GM12878 (cell line): Measurements from ENCODE around the gene SLCO3A1. TPM values are rescaled to one million over a fixed set of nuclear protein-coding genes. Genes with fewer than 3 reads are reported as not detected.

Experiments used
- ATAC-seq: fragments of 200-7000 bp; cut with Tn5 transposase; 3 replicates; pipeline ENCODE4 v1.9.1; 2020; ENCODE audit warnings: mild to moderate bottlenecking, moderate library complexity
- BruUV-seq: library from RNA; stranded (reverse); fragments of 400-500 nt; replicated peaks from 2 replicates; lab custom pipeline; 2021; lab: Mats Ljungman, UMichigan
- CTCF ChIA-PET: fragments of 300-600 bp; sonication (Branson Sonifier 250); formaldehyde crosslinking; extraction: SDS; loops from one replicate; lab custom pipeline; 2021; ENCODE audit warnings: inconsistent platforms; lab: Yijun Ruan, JAX
- POLR2A ChIA-PET: fragments of 350-600 bp; formaldehyde crosslinking; extraction: SDS; loops from one replicate; lab custom pipeline; 2021; ENCODE audit warnings: inconsistent platforms; lab: Charles Lee
- RAD21 ChIA-PET: fragments of 300-600 bp; sonication (Branson Sonifier 250); formaldehyde crosslinking; loops from one replicate; lab custom pipeline; 2023; ENCODE audit warnings: antibody characterized with exemption; ENCODE audit not compliant: unreplicated experiment; lab: Charles Lee
- SMC1A ChIA-PET: fragments of 300-600 bp; sonication (Branson Sonifier 250); formaldehyde crosslinking; loops from one replicate; lab custom pipeline; 2023; ENCODE audit not compliant: unreplicated experiment, uncharacterized antibody; lab: Charles Lee
- DNase-seq: peaks from one replicate; pipeline ENCODE4 v3.0.0-alpha.2; 2011; ENCODE audit warnings: low read depth, low spot score
- FAIRE-seq: peaks from 3 replicates; lab custom pipeline; 2011; peaks lifted over from hg19 to GRCh38; lab: Jason Lieb, UNC
- H2AFZ ChIP-seq: 2 replicates; pipeline ENCODE4 v1.6.0; 2011; ENCODE audit warnings: low read depth, low read length, control low read depth; ENCODE audit not compliant: control insufficient read depth
- H3K27ac ChIP-seq: 2 replicates; pipeline ENCODE4 v1.5.1; 2011; ENCODE audit warnings: control low read depth; ENCODE audit not compliant: control insufficient read depth, insufficient read depth
- H3K27me3 ChIP-seq, 2 experiments: replicated peaks in 1 of 2; 2 replicates each; pipeline versions ENCODE4 v1.6.0 to v1.6.1; 2011; ENCODE audit warnings: low read length in 1 of 2; ENCODE audit not compliant: control insufficient read depth in 2 of 2, insufficient read depth in 2 of 2
- H3K36me3 ChIP-seq, 2 experiments: 2 replicates each; pipeline ENCODE4 v1.5.1; 2011; ENCODE audit warnings: low read length in 1 of 2; ENCODE audit not compliant: control insufficient read depth in 2 of 2, insufficient read depth in 2 of 2
- H3K4me1 ChIP-seq: 2 replicates; pipeline ENCODE4 v1.6.1; 2011; ENCODE audit warnings: mild to moderate bottlenecking, low read length, moderate library complexity, mixed read lengths; ENCODE audit not compliant: control insufficient read depth, insufficient read depth
- H3K4me2 ChIP-seq: 2 replicates; pipeline ENCODE4 v1.6.0; 2011; ENCODE audit warnings: control low read depth; ENCODE audit not compliant: control insufficient read depth, insufficient read depth
- H3K4me3 ChIP-seq: fragments of 200-600 bp; sonication (generic); 2 replicates; pipeline ENCODE4 v1.5.1; 2016
- H3K79me2 ChIP-seq: 2 replicates; pipeline ENCODE4 v1.6.0; 2011; ENCODE audit warnings: low read length; ENCODE audit not compliant: control insufficient read depth, insufficient read depth
- H3K9ac ChIP-seq: 2 replicates; pipeline ENCODE4 v1.8.0; 2011; ENCODE audit warnings: low read length, control low read depth, mixed read lengths; ENCODE audit not compliant: control insufficient read depth, insufficient read depth
- H3K9me3 ChIP-seq: replicated peaks from 3 replicates; pipeline ENCODE4 v1.5.1; 2011; ENCODE audit warnings: mild to moderate bottlenecking, low read length; ENCODE audit not compliant: control insufficient read depth, insufficient read depth
- H4K20me1 ChIP-seq: 2 replicates; pipeline ENCODE4 v1.6.0; 2011; ENCODE audit not compliant: control insufficient read depth, insufficient read depth
- ATF2 ChIP-seq: IDR thresholded peaks from 2 replicates; pipeline ENCODE4 v1.6.1; 2012; ENCODE audit warnings: low read length, inconsistent platforms
- EGR1 ChIP-seq, 2 experiments: IDR thresholded peaks; 1 replicate in 1 of 2; 2 replicates in 1 of 2; pipeline ENCODE4 v1.6.1; 2011 to 2012; ENCODE audit warnings: low read depth in 2 of 2, low read length in 2 of 2, borderline replicate concordance in 1 of 2, mild to moderate bottlenecking in 1 of 2, moderate library complexity in 1 of 2
- HSF1 ChIP-seq: fragments of 150-350 bp; IDR thresholded peaks from 2 replicates; pipeline ENCODE4 v1.6.1; 2014; ENCODE audit warnings: mild to moderate bottlenecking, low read depth, low read length
- KAT2A ChIP-seq: conservative IDR thresholded peaks from 2 replicates; pipeline ENCODE4 v1.6.1; 2011; ENCODE audit warnings: low read depth, low read length; ENCODE audit not compliant: control insufficient read depth
- MXI1 ChIP-seq: fragments of 150-350 bp; IDR thresholded peaks from 2 replicates; pipeline ENCODE4 v1.6.1; 2011; ENCODE audit warnings: low read depth, mild to moderate bottlenecking, inconsistent platforms, low read length, improper control_type of control experiment
- MYB ChIP-seq: fragments of 150-350 bp; IDR thresholded peaks from 2 replicates; pipeline ENCODE4 v1.6.1; 2014; ENCODE audit warnings: mild to moderate bottlenecking, low read depth, low read length, borderline replicate concordance
- NR2C2 ChIP-seq: IDR thresholded peaks from 2 replicates; pipeline ENCODE4 v1.6.1; 2011; ENCODE audit warnings: borderline replicate concordance, low read depth; ENCODE audit not compliant: control insufficient read depth, insufficient read length
- SIN3A ChIP-seq: IDR thresholded peaks from 2 replicates; pipeline ENCODE4 v1.6.1; 2012; ENCODE audit warnings: low read depth, low read length, improper control_type of control experiment
- SMARCA5 ChIP-seq: fragments of 450-650 bp; IDR thresholded peaks from 2 replicates; pipeline ENCODE4 v1.6.1; 2017; ENCODE audit warnings: mild to moderate bottlenecking
- SMC3 ChIP-seq: IDR thresholded peaks from 2 replicates; pipeline ENCODE4 v1.6.1; 2011; ENCODE audit warnings: low read length, improper control_type of control experiment, borderline replicate concordance
- STAT3 ChIP-seq: IDR thresholded peaks from 2 replicates; pipeline ENCODE4 v1.6.1; 2011; ENCODE audit warnings: low read depth, low read length, improper control_type of control experiment
- TBL1XR1 ChIP-seq: IDR thresholded peaks from 2 replicates; pipeline ENCODE4 v1.6.1; 2012; ENCODE audit warnings: low read depth, low read length, improper control_type of control experiment
- USF1 ChIP-seq: IDR thresholded peaks from 2 replicates; pipeline ENCODE4 v1.6.1; 2011; ENCODE audit warnings: borderline replicate concordance, low read depth, mild to moderate bottlenecking, moderate library complexity, mixed read lengths, low read length; ENCODE audit not compliant: insufficient read depth; ENCODE audit errors: extremely low read length
- ZNF274 ChIP-seq: IDR thresholded peaks from one replicate; pipeline ENCODE4 v1.8.0; 2011; ENCODE audit not compliant: insufficient read length, insufficient read depth
- ZZZ3 ChIP-seq: IDR thresholded peaks from 2 replicates; pipeline ENCODE4 v1.6.1; 2011; ENCODE audit warnings: low read depth; ENCODE audit not compliant: control insufficient read depth, insufficient read length
- WGBS: methylation state at CpG from one replicate; pipeline ENCODE4 v1.1.6; 2016; ENCODE audit warnings: low lambda C conversion rate; ENCODE audit not compliant: insufficient replicate concordance, insufficient coverage; ENCODE audit errors: missing lambda C conversion rate; 5-methylcytosine and 5-hydroxymethylcytosine counted together
- in situ Hi-C: fragments of 300-500 bp; cut with MboI; formaldehyde crosslinking; loops from 9 replicates; pipeline ENCODE4 v1.14.3; 2018; ENCODE audit warnings: mixed read lengths
- intact Hi-C: fragments of 100-400 bp; cut with micrococcal nuclease; formaldehyde crosslinking; loops from one replicate; pipeline ENCODE4 v1.14.2; 2022; ENCODE audit not compliant: unreplicated experiment
- polyA plus RNA-seq, 11 experiments: library from polyadenylated mRNA; depleted of rRNA in 4 of 11; unstranded in 6 of 11; stranded (reverse) in 5 of 11; fragments of >200 nt; fragmentation: Nextera tagmentation in 4 of 11; fragmentation: Illumina TruSeq in 1 of 11; extraction: Ambion mirVana in 4 of 11; extraction: Trizol in 1 of 11; gene quantifications; 1 replicate in 1 of 11; 2 replicates in 10 of 11; pipeline versions ENCODE4 v1.2.1 to v1.2.3, GENCODE V29; 2011 to 2016; ENCODE audit warnings: inconsistent platforms in 2 of 11, missing spikeins in 2 of 11, low read depth in 1 of 11
- total RNA-seq, 4 experiments: library from RNA; depleted of rRNA in 3 of 4; stranded (reverse); fragments of >200 nt in 3 of 4; fragmentation: Illumina TruSeq in 1 of 4; extraction: Trizol in 1 of 4; gene quantifications; 2 replicates each; pipeline versions ENCODE4 v1.2.1 to v1.2.3, GENCODE V29; 2013 to 2021

The SLCO3A1 gene
- total and polyA plus RNA-seq, 10 of the 15 experiments (the other 5 are each of a cell fraction or from before 2014, with no cell fraction given), result 0.05 to 5.9 (median 0.31) TPM

GRCh38 chr15:92092289-92093105, 239.0 kb downstream of the SLCO3A1 start:
- peaks cover 5% of the 10 kb centered on the region for H3K4me1 ChIP-seq
- no peak overlapping the region for H3K4me2 ChIP-seq
- ATAC-seq (no peak), FAIRE-seq (no peak), DNase-seq (no peak)
- peaks cover 2% of the 10 kb centered on the region; the same call in 1 of the 3 replicates for H3K9me3 ChIP-seq
- no TSS peak for BruUV-seq
- no peak overlapping the region for H2AFZ ChIP-seq
- POLR2A ChIA-PET, result no interaction called here
- WGBS, result 40% methylated on average over 10 of the region's 10 CpGs
- H3K36me3 ChIP-seq, result no peaks in the 10 kb centered on the region
- SMC1A ChIA-PET, result interaction anchor here (0.8 to 1.4 kb wide), 2 partner anchors 13 to 132 kb away, joined by 3 to 4 read pairs; no protein-coding TSS in a partner anchor
- in situ Hi-C loops, result no loop called here
- H3K4me3 ChIP-seq, result no peak overlapping the region
- no peaks in the 10 kb centered on the region for H4K20me1 ChIP-seq
- intact Hi-C loops, result no loop called here
- no peaks in the 10 kb centered on the region for H3K79me2 ChIP-seq
- RAD21 ChIA-PET, result no interaction called here
- no peaks in the 10 kb centered on the region for H3K27me3 ChIP-seq
- H3K27ac ChIP-seq, result no peak overlapping the region
- no peak overlapping the region for H3K9ac ChIP-seq
- CTCF ChIA-PET, result interaction anchor here (0.6 to 3.0 kb wide), 3 partner anchors 9 to 1454 kb away, joined by 3 to 13 read pairs (median 3); no protein-coding TSS in a partner anchor
- TF ChIP-seq ZZZ3, result no peak
- TF ChIP-seq SMARCA5, result no peak
- no peak for TF ChIP-seq TBL1XR1
- no peak for TF ChIP-seq NR2C2
- TF ChIP-seq HSF1, result no peak
- no peak for TF ChIP-seq MXI1
- no peak for TF ChIP-seq USF1
- no peak for TF ChIP-seq STAT3
- TF ChIP-seq EGR1 (IDR thresholded peaks at IDR 0.05; ENCODE audit: borderline replicate concordance in 1 of 2, low read depth in 2 of 2, low read length in 2 of 2), result no peak
- no peak for TF ChIP-seq MYB
- TF ChIP-seq SIN3A, result no peak
- TF ChIP-seq KAT2A, result no peak
- no peak for TF ChIP-seq SMC3
- no peak for TF ChIP-seq ATF2
- TF ChIP-seq ZNF274, result no peak
